Activated T-cell treated with anti-CD3 and anti-CD28 coated beads for 1 hour (primary cell): ENCODE measurements around the gene PCDHA6.
"Not testable (repeated sequence)": the region's sequence is repeated elsewhere in the genome, so short reads cannot be mapped to it uniquely, and the experiment has no call there.

Experiments
- DNase-seq: peaks from one replicate; pipeline ENCODE4 v3.0.0-alpha.2; 2020; ENCODE audit warnings: low read depth

Gene PCDHA6

GRCh38 chr5:140862441-140863295 lies 34.9 kb downstream of the PCDHA6 start:
- DNase-seq = no peak

GRCh38 chr5:140868721-140869554 lies 41.2 kb downstream of the PCDHA6 start, which contains the start of gene PCDHA11:
TSS of gene PCDHA11 (plus strand) at chr5:140868957. CDS start at chr5:140869104, 147 bp downstream.
- DNase-seq = no peak

GRCh38 chr5:140869555-140869886 lies 41.8 kb downstream of the PCDHA6 start:
- no peak for DNase-seq

GRCh38 chr5:140870221-140871201 lies 42.8 kb downstream of the PCDHA6 start:
- no peak for DNase-seq

- no peak for DNase-seq
Observed at GRCh38 chr5:140875085-140876065, 47.6 kb downstream of the PCDHA6 start, which contains the start of gene PCDHA12. TSS of gene PCDHA12 (plus strand) at chr5:140875308. CDS start at chr5:140875473, 165 bp downstream.

- DNase-seq = not testable (repeated sequence)
Observed at GRCh38 chr5:140876541-140877261, 48.9 kb downstream of the PCDHA6 start.

- no peak for DNase-seq
Observed at GRCh38 chr5:140877262-140877581, 49.5 kb downstream of the PCDHA6 start.
